GM19372 (cell line): ENCODE measurements around the gene PRKCE.
"Not testable (repeated sequence)": the region's sequence is repeated elsewhere in the genome, so short reads cannot be mapped to it uniquely, and the experiment has no call there.

ENCODE experiments used
- ATAC-seq: cut with Tn5 transposase; IDR thresholded peaks from one replicate; pipeline ENCODE4 v1.9.1; 2021; ENCODE audit warnings: mild to moderate bottlenecking, low read depth, moderate library complexity; ENCODE audit not compliant: unreplicated experiment

Gene PRKCE

GRCh38 chr2:45897842-45898241 lies 246.4 kb downstream of the PRKCE start:
- ATAC-seq, result no peak

GRCh38 chr2:45898819-45899218 lies 247.3 kb downstream of the PRKCE start:
- no peak for ATAC-seq

- no peak for ATAC-seq
Observed at GRCh38 chr2:45899926-45900325, 248.5 kb downstream of the PRKCE start.

- ATAC-seq, result no peak
Observed at GRCh38 chr2:45901468-45902032, 250.1 kb downstream of the PRKCE start.

- ATAC-seq, result no peak
Observed at GRCh38 chr2:45902380-45902779, 250.9 kb downstream of the PRKCE start.

GRCh38 chr2:45902781-45903375 lies 251.4 kb downstream of the PRKCE start:
- ATAC-seq, result no peak

GRCh38 chr2:45904267-45904945 lies 252.9 kb downstream of the PRKCE start:
- no peak for ATAC-seq

- no peak for ATAC-seq
Observed at GRCh38 chr2:45904946-45905631, 253.6 kb downstream of the PRKCE start.

GRCh38 chr2:45905632-45905958 lies 254.1 kb downstream of the PRKCE start:
- no peak for ATAC-seq

GRCh38 chr2:45907592-45907991 lies 256.1 kb downstream of the PRKCE start:
- ATAC-seq, result no peak

- no peak for ATAC-seq
Observed at GRCh38 chr2:45908316-45909170, 257.1 kb downstream of the PRKCE start.

- no peak for ATAC-seq
Observed at GRCh38 chr2:45909171-45909565, 257.7 kb downstream of the PRKCE start.

- ATAC-seq, result no peak
Observed at GRCh38 chr2:45909677-45910191, 258.3 kb downstream of the PRKCE start.

- ATAC-seq, result no peak
Observed at GRCh38 chr2:45910473-45911060, 259.1 kb downstream of the PRKCE start.

- no peak for ATAC-seq
Observed at GRCh38 chr2:45911538-45911937, 260.1 kb downstream of the PRKCE start.

GRCh38 chr2:45912109-45912508 lies 260.6 kb downstream of the PRKCE start:
- ATAC-seq, result no peak

GRCh38 chr2:45913539-45913938 lies 262.1 kb downstream of the PRKCE start:
- no peak for ATAC-seq

- no peak for ATAC-seq
Observed at GRCh38 chr2:45915523-45915922, 264.0 kb downstream of the PRKCE start.

GRCh38 chr2:45917561-45918176 lies 266.2 kb downstream of the PRKCE start:
- not testable (repeated sequence) for ATAC-seq
